ENCODE results near the gene GMDS.
A peak's percentile ranks its signal among the peaks of the same experiment; 100 is the strongest.

The GMDS gene

DNA sequence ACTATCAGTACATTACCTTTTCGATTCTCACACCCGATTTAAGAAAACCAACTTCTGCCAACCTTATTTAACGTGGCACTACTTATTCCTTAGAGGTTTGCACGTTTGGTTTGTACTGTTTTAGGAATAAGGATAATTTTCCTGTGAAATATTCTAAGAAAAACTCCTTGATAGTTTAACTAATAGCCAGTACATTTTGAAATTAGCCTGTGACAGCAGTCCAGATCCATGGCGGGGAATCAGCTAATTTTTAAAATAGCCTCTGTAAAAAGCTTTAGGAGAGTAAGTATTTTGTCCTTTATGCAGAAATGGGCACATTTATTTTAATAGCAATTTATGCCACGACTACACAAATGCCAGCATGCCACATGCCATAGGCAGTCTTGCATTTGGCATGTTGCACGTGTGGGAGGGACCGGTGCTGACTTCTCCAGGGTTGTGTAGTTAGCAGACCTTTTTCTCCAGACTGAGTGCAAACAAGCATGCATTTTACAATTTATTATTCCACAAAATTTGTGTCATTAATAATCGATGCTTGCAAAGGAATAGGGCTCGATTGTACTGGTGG, 629.5 kb downstream of the GMDS start:
- Histone ChIP-seq H2BK12ac (ENCODE audit: low read length in 2 of 2) (no peak overlapping the region), H3K27ac (ENCODE audit: low read length, poor library complexity, severe bottlenecking) (no peak overlapping the region), H3K4me1 (ENCODE audit: control insufficient read depth, insufficient read depth, low read depth, low read length) (peaks cover 31% of the 10 kb centered on the region), H3K36me3 (ENCODE audit: control insufficient read depth in 1 of 2, insufficient read depth in 2 of 2, low read depth in 1 of 2, low read length in 2 of 2) (peaks cover 0 to 19% of the 10 kb centered on the region in 2 experiments), H3K4ac (ENCODE audit: low read depth in 1 of 2, low read length in 2 of 2) (no peak overlapping the region), H2BK5ac (ENCODE audit: low read depth, low read length, poor library complexity, severe bottlenecking) (no peak overlapping the region), H2BK15ac (ENCODE audit: low read depth, poor library complexity, severe bottlenecking) (no peak overlapping the region), H3K14ac (ENCODE audit: low read length in 2 of 2) (no peak overlapping the region), H4K8ac (ENCODE audit: low read length) (no peak overlapping the region), H3K9me3 (ENCODE audit: control insufficient read depth, low read length) (no peaks in the 10 kb centered on the region), H2AFZ (ENCODE audit: low read depth, low read length) (no peak overlapping the region), H3K18ac (ENCODE audit: low read depth in 1 of 2, low read length in 2 of 2) (no peak overlapping the region), H3K23ac (ENCODE audit: low read length in 2 of 2) (no peak overlapping the region), H3K9ac (ENCODE audit: low read length) (no peak overlapping the region), H4K91ac (ENCODE audit: low read length) (no peak overlapping the region), H2AK5ac (ENCODE audit: low read length, severe bottlenecking) (no peak overlapping the region), H3K79me1 (replicated peaks; ENCODE audit: low read length, poor library complexity, severe bottlenecking) (peaks cover 4% of the 10 kb centered on the region), H3K4me3 (ENCODE audit: insufficient read depth in 1 of 2, low read depth in 1 of 2, low read length in 2 of 2) (no peak overlapping the region), H3K27me3 (ENCODE audit: control insufficient read depth in 1 of 2, insufficient read depth in 1 of 2, low read length in 2 of 2) (peaks cover 12 to 31% of the 10 kb centered on the region in 2 experiments), H3K4me2 (ENCODE audit: low read length, poor library complexity, severe bottlenecking) (no peak overlapping the region), H2BK120ac (ENCODE audit: low read depth, low read length) (no peak overlapping the region)
- no peak for DNase-seq
- 60% methylated on average over 5 of the region's 10 CpGs for WGBS

DNA sequence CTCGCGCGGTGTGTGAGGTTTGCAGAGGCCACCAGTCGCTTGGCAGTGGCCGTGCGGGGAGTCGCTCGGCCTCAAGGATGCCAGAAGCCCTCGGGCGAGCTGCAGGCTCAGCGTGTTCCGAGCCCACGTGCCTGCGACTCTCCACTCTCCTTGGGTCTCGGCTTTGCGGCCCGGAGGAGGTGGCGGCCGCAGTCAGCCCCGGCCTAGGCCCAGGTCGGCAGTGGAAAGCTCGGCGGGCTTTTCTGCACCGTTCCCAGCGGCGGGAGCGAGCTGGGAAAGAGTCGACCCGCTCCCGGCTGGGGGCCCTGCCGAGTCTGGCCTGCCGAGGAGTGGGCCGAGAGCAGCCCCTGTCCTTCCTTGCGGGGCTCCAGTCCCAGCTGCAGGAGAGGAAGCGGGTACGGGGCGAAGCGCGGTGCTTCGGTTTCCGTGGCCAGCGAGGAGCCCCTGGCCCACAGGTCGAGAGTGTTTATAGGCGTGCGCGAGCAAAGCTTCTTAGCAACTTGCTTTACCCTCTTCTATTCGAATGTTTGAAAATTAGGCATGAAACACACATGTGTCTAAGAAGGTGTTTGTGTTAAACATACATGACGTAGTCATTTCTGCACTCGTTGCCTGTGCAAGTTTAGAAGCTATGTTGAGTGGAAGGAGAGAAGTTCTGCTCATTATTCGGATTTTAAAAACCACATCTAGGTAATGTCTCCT, 630.1 kb downstream of the GMDS start:
- Histone ChIP-seq H3K27ac (ENCODE audit: low read length, poor library complexity, severe bottlenecking) (no peak overlapping the region), H3K4me2 (ENCODE audit: low read length, poor library complexity, severe bottlenecking) (peak overlapping the region; percentile 65), H3K4me1 (ENCODE audit: control insufficient read depth, insufficient read depth, low read depth, low read length) (peaks cover 32% of the 10 kb centered on the region), H2AK5ac (ENCODE audit: low read length, severe bottlenecking) (no peak overlapping the region), H3K18ac (ENCODE audit: low read depth in 1 of 2, low read length in 2 of 2) (no peak overlapping the region), H3K14ac (ENCODE audit: low read length in 2 of 2) (no peak overlapping the region), H2BK12ac (ENCODE audit: low read length in 2 of 2) (no peak overlapping the region), H3K23ac (ENCODE audit: low read length in 2 of 2) (peak overlapping the region in 1 of 2 experiments; percentile 42), H2BK15ac (ENCODE audit: low read depth, poor library complexity, severe bottlenecking) (no peak overlapping the region), H3K79me1 (replicated peaks; ENCODE audit: low read length, poor library complexity, severe bottlenecking) (peaks cover 4% of the 10 kb centered on the region), H4K8ac (ENCODE audit: low read length) (no peak overlapping the region), H3K36me3 (ENCODE audit: control insufficient read depth in 1 of 2, insufficient read depth in 2 of 2, low read depth in 1 of 2, low read length in 2 of 2) (peaks cover 0 to 14% of the 10 kb centered on the region in 2 experiments), H3K4me3 (ENCODE audit: insufficient read depth in 1 of 2, low read depth in 1 of 2, low read length in 2 of 2) (peak overlapping the region in 1 of 2 experiments; percentile 62), H3K9me3 (ENCODE audit: control insufficient read depth, low read length) (no peaks in the 10 kb centered on the region), H2BK5ac (ENCODE audit: low read depth, low read length, poor library complexity, severe bottlenecking) (no peak overlapping the region), H2BK120ac (ENCODE audit: low read depth, low read length) (no peak overlapping the region), H3K4ac (ENCODE audit: low read depth in 1 of 2, low read length in 2 of 2) (no peak overlapping the region), H3K9ac (ENCODE audit: low read length) (no peak overlapping the region), H3K27me3 (ENCODE audit: control insufficient read depth in 1 of 2, insufficient read depth in 1 of 2, low read length in 2 of 2) (peaks cover 9 to 25% of the 10 kb centered on the region in 2 experiments), H2AFZ (ENCODE audit: low read depth, low read length) (no peak overlapping the region), H4K91ac (ENCODE audit: low read length) (no peak overlapping the region)
- WGBS, result 15% methylated on average over 44 of the region's 50 CpGs
- no peak for DNase-seq

DNA sequence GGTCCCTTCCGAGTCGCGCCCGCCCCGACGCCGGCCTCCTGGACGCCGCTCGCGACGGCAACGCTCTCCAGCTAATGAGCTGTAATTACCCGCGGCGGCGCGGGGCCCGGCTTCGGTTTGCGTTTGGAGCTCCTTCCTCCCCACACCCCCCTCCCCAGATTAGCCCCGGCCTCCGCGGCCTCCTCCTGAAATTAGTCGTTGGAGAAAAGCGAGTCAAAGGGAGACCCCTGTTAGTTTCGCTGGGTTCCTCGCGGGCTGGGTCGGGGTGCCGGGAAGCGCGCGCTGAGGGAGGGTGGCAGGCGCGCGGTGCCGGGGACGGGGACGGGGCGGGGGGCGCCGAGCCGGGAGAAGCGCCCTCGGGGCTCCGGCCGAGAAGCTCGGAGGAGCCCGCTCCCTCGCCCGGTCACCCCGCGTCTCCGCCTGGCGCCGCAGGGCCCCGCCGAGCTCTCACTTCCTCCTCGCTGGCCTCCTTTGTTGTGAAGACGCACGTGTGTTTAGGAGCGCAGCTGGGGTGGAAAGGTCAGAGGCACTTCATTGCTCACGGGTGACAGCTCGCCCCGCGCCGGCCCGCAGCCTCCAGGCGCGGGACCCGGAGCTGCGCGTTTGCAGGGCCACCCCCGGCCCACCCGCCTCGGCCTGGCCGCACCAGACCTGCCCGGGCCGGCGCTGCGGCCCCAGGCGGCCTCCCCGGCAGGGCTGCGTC, 630.8 kb downstream of the GMDS start:
- Histone ChIP-seq H4K8ac (ENCODE audit: low read length) (no peak overlapping the region), H2BK15ac (ENCODE audit: low read depth, poor library complexity, severe bottlenecking) (no peak overlapping the region), H2AFZ (ENCODE audit: low read depth, low read length) (no peak overlapping the region), H3K14ac (ENCODE audit: low read length in 2 of 2) (no peak overlapping the region), H3K9me3 (ENCODE audit: control insufficient read depth, low read length) (no peaks in the 10 kb centered on the region), H3K27ac (ENCODE audit: low read length, poor library complexity, severe bottlenecking) (no peak overlapping the region), H4K91ac (ENCODE audit: low read length) (no peak overlapping the region), H3K36me3 (ENCODE audit: control insufficient read depth in 1 of 2, insufficient read depth in 2 of 2, low read depth in 1 of 2, low read length in 2 of 2) (peaks cover 0 to 7% of the 10 kb centered on the region in 2 experiments), H3K9ac (ENCODE audit: low read length) (peak overlapping the region; percentile 81), H3K4me3 (ENCODE audit: insufficient read depth in 1 of 2, low read depth in 1 of 2, low read length in 2 of 2) (peak overlapping the region; percentile 62 to 84), H3K4ac (ENCODE audit: low read depth in 1 of 2, low read length in 2 of 2) (no peak overlapping the region), H2BK12ac (ENCODE audit: low read length in 2 of 2) (no peak overlapping the region), H3K18ac (ENCODE audit: low read depth in 1 of 2, low read length in 2 of 2) (no peak overlapping the region), H3K4me2 (ENCODE audit: low read length, poor library complexity, severe bottlenecking) (peak overlapping the region; percentile 93), H2BK5ac (ENCODE audit: low read depth, low read length, poor library complexity, severe bottlenecking) (no peak overlapping the region), H3K4me1 (ENCODE audit: control insufficient read depth, insufficient read depth, low read depth, low read length) (peaks cover 24% of the 10 kb centered on the region), H2BK120ac (ENCODE audit: low read depth, low read length) (no peak overlapping the region), H3K27me3 (ENCODE audit: control insufficient read depth in 1 of 2, insufficient read depth in 1 of 2, low read length in 2 of 2) (peaks cover 9 to 22% of the 10 kb centered on the region in 2 experiments), H3K79me1 (replicated peaks; ENCODE audit: low read length, poor library complexity, severe bottlenecking) (peaks cover 4% of the 10 kb centered on the region), H2AK5ac (ENCODE audit: low read length, severe bottlenecking) (no peak overlapping the region), H3K23ac (ENCODE audit: low read length in 2 of 2) (no peak overlapping the region)
- 3% methylated on average over 57 of the region's 85 CpGs for WGBS
- DNase-seq, result no peak

All from mesenchymal stem cell (in vitro differentiated cells and primary cell).